Fibroblast of lung (primary cell): ENCODE measurements around the gene TLL1.

ENCODE experiments used
- CTCF ChIP-seq, 2 donors: IDR thresholded peaks in 1 of 2; conservative IDR thresholded peaks in 1 of 2; 1 replicate in 1 of 2; 2 replicates in 1 of 2; pipeline ENCODE4 v1.5.1; 2011 to 2012; ENCODE audit warnings: low read length in 2 of 2, control low read depth in 1 of 2, inconsistent platforms in 1 of 2, low read depth in 1 of 2, mild to moderate bottlenecking in 1 of 2
- EZH2 ChIP-seq: IDR thresholded peaks from 2 replicates; pipeline ENCODE4 v1.5.1; 2012; ENCODE audit warnings: low read length, control low read depth, mild to moderate bottlenecking; ENCODE audit errors: missing control alignments

GRCh38 chr4:165921546-165921945 is 48.5 kb downstream of the TLL1 start:
- no peak for TF ChIP-seq CTCF (conservative IDR thresholded peaks at IDR 0.05 in 1 of 2, IDR thresholded peaks at IDR 0.05 in 1 of 2; ENCODE audit: low read depth in 1 of 2, low read length in 2 of 2)
- no peak for TF ChIP-seq EZH2
